HG03108 (cell line): ENCODE results near the gene GOLGA6D.
"Not testable (repeated sequence)": the region's sequence is repeated elsewhere in the genome, so short reads cannot be mapped to it uniquely, and the experiment has no call there.

Experiments
- ATAC-seq: cut with Tn5 transposase; IDR thresholded peaks from one replicate; pipeline ENCODE4 v1.9.1; 2021; ENCODE audit warnings: moderate library complexity; ENCODE audit not compliant: unreplicated experiment

The GOLGA6D gene

DNA sequence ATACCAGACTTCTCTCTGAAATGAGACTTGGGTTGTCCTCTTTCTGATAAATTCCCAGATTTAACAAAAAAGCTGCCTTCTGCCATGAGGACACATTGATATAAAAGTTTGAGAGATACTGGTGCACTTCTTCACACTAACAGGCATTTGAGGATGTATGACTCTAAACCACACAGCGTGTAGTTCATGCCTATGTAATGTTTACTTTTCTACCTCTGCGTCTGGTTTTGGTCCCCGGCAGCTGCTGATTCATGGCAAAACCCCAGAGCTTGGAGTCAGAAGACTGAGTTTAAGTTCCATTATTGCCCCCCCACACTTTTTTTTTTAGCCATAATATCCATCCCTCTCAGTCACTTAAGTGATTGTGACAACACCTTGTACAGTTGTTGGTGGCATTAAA is 1.5 kb downstream of the GOLGA6D start:
- not testable (repeated sequence) for ATAC-seq

DNA sequence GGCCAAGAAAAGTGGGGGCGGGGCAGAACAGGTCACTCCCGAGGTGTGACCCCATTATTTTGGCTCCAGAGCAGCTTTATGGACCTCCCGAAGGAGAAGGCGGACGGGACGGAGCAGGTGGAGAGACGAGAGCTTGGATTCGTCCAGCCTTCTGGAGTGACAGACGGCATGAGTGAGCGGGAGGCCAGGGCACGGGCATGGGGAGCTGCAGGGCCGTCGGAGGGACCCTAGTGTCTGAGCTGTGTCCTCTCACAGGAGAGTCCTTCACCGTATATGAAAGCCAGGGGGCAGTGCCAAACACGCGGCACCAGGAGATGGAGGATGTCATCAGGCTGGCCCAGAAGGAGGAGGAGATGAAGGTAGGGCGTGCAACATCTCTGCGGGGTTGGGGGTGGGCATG is 11.0 kb downstream of the GOLGA6D start:
- not testable (repeated sequence) for ATAC-seq

DNA sequence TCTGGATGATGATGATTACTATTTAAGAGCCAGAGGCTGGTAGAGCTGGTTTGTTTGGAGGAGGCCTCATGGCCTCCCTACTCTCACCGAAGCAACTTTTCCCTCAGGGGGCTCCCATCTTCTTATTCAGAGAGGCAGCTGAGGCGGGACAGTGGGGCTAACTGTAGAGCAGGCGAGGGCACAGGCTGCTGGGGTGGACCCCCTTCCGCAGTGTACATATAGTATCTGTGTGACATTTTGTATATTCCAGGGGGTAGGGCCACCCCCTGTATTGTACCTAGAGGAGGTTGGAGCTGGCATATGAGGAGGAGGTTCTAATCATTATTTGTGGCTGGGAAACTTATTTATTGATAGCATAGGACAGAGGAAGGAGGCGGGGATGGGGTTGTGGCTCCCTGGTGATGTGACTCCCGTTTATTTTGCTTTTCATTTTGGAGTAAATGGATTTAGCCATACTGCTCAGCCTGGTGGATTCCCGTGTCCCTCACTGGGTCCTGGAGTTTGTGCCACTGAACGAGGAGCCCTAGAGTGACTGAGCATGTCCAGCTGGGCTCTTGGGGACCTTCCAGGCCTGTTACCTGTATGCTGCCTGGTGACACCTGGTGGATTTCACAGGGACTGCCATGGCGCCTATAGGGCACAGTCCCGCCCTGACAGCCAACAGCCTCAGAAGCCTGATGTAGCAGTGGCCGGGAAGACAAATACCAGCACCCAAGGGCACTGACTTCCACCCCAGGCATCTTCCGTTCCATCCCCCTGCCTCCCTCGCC is 16.1 kb downstream of the GOLGA6D start:
- ATAC-seq, result not testable (repeated sequence)

DNA sequence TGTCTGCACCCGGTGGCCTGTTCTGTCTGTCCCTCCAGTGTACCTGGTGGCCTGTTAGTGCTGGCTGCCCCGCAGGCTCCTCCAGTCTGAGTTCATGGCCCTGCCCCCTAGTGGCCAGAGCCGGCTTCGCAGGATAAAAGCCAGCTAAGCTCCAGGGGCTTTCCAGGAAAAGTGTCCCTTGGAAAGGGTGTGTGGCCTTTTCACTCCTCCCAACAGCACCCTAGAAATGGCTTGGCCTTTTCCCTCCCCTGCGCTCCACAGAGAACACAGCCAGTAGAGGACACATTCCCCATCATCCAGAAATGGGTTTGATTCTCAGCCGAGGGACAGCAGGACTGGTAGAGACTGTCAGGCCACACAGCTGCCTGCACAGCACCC is 16.7 kb downstream of the GOLGA6D start:
- ATAC-seq, result not testable (repeated sequence)

DNA sequence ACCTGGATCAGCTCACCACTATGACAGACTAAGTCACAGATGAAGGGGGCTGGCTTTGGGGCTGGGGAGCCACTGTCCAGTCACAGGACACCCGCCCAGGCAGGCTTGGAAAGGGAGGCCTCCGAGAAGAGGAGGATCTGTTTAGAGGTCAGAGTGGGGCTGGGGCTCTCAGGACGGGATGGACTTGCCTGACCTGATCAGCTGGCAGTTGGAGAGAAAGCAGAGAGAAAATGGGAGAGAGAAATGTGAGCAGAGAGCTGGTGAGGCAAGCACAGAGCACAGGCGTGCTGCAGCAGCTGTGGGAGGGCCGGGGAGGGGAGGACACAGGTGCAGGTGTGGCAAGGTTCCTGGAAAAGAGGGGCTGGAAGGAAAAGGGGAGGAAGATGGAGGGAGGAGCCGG is 17.4 kb downstream of the GOLGA6D start:
- ATAC-seq, result not testable (repeated sequence)

DNA sequence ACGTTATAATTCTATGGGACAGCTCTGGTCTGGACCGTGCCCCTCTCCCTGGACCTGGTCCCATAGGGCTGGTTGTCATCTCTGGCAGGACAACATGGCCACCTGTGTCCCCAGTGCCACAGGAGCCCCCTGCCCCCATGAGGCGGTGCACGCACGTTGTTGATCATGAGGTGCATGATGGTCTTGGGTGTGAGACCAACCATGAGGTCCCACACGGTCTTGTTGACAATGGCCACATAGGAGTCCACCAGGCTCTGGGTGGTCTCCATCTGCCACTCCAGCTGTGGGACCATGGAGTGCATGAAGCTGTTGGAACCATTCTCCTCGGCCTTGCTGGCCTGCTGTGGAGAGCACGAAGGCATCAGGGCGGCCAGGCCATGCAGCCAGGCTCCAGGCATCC is 19.7 kb downstream of the GOLGA6D start:
- no peak for ATAC-seq

DNA sequence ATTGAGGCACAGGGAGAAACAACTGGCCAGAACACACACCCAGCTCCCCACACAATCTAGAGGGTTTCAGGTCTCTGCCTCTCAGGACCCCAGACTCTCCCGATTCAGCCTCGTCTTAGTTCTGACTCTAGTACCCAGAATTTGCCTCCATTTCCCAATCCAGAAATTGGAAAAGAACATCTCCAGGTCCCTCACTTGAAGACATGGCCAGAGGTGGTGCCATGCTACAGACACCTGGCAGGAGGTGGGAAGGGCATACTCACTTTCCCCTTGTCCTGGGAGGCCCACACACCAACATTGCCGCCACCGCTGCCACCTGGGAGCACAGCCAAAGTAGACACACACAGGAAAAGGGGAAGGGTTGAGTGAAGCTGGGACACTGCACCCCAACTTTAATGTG is 20.1 kb downstream of the GOLGA6D start:
- not testable (repeated sequence) for ATAC-seq

DNA sequence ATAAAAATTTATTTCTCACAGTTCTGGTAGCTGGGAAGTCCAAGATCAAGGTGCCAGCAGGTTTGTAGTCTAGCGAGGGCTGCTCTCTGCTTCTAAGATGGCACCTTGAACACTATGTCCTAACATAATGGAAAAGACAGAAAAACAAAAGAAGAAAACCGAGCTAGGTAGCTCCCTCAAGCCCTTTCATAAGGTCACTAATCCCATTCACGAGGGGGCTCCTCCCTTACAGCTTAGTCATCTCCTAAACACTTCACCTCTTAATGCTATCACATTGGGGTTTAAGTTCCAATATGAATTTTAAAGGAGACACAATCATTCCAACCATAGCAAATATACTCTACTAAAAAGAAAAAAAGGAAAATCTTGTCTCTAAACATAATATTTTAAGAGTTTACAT is 23.6 kb downstream of the GOLGA6D start:
- ATAC-seq, result no peak

DNA sequence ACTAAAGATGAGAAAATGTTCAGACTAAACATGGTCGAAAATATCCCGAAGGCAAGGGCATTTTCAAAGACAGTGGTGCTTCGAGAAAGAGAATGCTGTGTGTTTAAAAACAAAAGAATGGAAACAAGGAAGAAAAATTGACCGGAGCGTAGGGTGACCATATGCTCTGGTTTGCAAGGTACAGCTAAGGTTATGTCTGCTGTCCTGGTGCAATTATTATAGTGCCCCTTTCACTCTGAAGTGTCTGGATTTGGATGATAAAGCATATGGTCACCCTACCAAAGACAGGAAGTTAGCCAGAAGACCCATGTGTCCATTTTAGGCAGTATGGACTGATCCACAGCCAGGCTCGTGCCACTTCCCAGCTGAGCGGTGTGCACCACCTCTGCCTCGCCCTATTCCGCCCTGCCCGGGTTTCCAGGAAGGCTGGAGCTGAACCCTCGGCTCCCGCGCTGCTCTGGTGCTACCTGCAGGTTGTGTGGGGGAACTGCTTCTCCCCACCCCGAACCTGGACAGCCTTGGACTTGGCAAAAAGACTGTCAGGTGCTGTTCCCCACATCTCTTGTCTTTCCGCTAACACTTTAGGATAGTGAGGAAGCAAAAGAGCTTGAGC is 25.2 kb downstream of the GOLGA6D start:
- ATAC-seq, result no peak

DNA sequence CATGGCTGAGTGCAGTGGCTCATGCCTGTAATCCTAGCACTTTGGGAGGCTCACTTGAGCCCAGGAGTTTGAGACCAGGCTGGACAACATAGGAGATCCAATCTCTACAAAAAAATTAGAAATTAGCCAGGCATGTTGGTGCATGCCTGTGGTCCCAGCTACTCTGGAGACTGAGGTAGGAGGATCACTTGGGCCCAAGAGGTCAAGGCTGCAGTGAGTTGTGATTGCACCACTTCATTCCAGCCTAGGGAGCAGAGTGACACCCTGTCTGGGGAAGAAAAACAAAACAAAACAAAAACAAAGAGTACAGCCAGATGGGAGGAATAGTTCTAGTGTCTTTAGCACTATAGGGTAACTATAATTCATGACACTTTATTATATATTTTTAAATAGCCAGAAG is 27.1 kb downstream of the GOLGA6D start:
- no peak for ATAC-seq

DNA sequence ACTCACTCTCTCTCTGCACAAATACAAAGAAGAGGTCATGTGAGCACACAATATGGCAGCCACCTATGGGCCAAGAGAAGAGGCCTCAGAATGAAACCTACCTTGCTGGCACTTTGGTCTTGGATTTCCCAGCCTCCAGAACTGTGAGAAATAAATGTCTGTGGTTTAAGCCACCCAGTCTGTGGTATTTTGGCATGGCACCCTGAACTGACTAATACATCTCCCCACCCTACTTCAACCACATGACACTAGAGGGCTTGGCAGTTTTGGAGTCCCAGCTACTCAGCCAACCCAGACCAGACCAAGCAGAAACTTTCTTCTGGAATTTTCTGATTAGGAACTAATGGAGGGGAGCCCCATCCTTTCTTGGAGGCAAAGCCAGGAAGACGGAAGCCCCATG is 29.9 kb downstream of the GOLGA6D start:
- ATAC-seq, result not testable (repeated sequence)

DNA sequence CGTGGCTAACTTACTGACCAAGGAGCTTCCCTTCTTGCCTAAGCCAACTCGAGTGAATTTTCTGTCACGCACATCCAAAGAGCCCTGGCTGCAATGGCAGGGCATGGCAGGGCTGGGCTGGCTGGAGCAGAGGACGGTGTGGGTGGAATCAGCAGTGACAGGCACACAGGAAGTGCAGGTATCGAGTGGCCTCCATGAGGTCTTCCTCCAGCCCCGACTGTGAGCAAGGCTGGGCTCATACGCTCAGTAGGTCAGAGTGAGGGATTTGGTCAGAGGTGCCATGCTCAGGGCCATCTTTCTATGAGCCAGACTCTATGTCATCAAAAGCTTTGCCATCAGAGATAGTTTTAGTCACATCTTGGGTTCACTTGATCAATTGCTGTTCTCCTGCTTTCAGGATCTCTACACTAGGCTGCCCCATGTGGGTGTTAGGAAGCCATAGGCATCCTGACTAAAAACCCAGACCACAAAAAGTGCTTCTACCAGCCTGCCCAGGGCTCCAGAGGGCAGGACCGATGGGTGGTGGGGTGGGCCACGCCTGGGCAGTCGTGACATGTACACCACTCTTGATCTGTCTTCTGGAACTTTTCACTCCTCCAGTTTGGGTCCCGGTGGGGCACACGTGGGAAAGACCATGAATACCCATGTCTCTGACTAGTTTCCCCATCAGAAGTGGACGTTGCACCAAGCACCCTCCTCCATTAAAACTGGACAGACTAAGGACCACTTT is 30.6 kb downstream of the GOLGA6D start:
- ATAC-seq, result no peak

DNA sequence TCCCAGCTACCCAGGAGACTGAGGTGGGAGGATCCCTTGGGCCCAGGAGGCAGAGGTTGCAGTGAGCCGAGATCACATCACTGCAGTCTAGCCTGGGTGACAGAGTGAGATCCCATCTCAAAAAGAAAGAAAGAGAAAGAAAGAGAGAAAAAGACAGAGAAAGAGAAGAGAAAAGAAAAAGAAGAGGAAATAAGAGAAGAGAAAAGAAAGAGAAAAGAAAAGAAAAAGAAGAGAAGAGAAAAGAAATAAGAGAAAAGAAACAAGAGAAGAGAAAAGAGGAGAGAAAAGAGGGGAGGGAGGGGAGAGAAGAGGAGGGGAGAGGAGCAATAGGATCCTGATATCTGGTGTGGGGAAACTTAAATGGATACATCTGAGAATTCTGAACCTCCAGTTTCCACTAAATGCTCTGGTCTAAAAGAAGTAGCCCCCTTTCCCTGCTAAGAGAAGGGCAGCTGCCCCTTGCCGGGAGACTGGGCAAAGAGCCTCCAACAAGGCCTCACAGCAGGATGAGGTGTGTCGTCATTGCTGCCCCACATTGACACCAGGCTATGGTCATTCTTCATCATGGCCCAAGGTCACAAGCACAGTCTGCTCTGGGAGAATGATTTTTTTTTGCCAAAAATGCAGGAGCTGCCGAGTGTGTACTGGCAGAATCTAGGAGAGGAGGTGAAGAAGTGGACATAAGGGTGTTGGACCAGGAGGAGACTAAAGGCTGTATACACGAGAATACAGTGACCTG is 32.1 kb downstream of the GOLGA6D start:
- ATAC-seq, result no peak

DNA sequence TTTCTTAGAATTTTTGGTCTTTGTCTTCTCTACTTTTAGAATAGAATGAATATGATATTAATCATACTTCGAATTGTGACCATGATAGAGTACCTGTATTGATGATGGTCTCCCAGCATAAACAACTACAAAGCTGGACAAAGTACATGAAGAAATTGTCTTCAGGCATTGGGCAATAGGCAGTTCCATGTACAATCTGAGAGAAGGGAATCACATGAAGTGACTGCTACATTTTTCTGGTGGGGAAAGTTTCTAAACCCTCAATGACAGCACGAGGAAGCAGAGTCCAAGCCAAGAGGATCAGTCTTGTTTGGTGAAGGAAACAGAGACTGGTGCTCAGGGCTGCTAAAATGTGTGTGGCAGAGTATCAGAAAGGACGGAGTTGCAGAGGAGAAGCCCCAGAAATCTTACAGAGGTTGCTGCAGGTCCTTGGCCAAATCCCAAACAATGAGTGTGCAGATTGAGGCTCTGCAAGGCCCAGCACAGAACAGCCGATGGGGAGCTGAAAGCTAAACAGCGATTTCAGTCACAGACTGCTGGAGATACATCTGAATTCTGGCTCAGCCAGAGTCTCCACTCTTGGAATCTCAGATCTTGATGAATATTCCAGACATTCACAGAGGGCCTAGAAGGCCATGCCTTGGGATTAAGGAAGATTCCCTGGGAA is 36.7 kb downstream of the GOLGA6D start:
- ATAC-seq, result not testable (repeated sequence)

DNA sequence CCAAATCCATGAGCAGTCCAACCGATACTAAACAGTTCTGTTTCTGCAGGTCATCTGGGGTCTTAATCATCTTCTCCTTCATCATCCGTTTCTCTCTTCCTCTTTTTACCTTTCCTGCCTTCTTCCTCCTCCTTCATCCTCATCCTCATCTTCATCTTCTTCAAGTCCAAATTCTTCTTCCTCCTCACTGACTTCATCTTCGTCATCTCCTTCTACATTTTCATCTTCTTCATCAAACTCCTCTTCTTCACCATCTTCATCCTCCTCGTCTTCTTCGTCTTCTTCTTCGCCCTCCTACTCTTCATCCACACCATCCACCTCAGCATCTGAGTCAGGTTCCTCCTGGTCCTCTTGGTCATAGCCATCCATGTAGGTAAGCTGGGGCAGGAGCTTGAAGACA is 39.1 kb downstream of the GOLGA6D start:
- ATAC-seq, result no peak

DNA sequence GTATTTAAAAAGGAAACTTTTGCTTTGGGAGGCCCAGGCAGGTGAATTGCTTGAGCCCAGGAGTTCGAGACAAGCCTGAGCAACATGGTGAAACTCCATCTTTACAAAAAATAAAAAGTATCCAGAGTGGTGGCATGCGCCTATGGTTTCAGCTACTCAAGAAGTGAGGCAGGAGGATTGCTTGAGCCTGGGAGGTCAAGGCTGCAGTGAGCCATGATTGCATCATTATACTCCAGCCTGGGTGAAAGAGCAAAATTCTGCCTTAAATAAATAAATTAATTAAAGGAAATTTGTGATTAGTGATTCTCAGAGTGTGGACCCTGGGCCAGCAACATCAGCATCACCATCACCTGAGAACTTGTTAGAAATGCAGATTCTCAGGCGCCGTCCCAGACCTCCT is 43.3 kb downstream of the GOLGA6D start:
- ATAC-seq, result no peak

DNA sequence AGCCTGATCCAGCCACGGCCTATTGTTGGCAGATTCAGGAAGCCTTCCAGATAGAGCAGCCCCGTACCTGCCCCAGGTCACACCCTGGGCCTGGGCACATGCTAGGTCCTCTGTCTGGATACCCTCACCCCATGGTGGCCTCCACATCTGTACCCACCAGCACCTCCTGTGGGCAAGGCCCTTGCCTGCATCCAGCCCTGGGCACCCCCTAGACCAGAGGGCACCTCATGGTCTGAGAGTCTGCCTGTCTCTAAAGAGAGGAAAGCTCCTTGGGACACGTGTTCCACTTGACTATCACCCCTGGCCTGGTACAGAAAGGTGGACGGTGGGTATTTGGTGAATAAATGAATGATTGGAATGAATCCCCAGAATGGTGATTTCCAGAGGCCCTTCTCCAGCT is 44.4 kb downstream of the GOLGA6D start:
- no peak for ATAC-seq

DNA sequence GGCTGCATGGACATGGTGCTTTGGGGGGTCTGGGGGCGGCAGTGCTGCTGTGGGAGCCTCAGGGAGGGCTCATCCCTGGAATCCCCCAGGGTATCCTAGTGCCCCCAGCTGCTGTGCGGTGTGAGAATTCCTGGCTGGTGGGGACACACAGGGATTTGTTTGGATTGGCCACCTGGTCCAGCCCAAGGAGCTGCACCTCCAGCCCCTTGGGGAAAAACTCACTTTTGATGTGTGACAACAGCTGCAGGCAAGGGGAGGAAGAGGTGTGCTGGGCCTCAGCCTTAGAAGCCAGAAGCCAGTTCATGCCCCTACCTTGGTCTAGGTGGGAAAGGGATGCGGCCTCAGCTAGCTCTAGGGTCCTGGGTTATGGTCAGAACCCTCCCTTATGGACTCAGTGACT is 44.9 kb downstream of the GOLGA6D start:
- ATAC-seq, result no peak

DNA sequence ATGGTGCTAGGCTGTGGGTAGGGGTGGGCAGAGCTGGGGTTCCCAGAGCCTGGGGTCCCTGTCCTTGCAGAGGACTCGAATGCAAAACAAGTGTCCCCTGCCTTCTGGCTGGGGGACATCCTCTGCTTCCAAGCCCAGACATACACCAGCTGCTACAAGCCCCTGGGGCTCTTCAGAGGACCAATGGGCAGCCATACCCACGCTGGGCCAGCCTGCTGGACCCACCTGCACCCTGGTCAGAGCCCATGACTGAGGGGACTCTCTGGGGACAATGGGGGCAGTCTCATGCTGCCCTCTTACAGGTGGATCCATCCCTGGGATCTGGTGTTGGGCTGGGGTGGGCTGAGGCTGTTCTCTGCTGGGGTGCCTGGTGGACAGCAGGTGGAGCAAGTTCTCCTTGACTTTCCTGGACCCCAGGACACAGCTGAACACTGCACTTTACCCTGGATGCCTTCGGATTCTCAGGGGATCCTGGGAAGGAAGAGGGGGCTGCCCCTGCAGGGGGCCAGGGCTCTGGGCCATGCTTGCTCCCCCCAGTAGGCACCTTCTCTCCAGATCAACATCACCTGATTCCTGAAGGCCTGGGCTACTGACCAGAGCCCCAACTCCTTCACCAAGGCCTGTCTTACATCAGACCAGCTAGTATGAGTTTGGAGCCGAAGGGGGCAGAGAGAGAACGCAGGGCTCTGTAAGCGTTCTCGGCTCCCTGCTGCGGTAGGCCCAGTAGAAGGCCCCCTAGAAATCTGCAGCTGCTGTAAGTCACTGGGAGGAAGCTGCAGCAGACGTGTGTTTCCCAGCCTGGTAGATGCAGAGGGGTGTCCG is 46.1 kb downstream of the GOLGA6D start:
- ATAC-seq, result no peak

DNA sequence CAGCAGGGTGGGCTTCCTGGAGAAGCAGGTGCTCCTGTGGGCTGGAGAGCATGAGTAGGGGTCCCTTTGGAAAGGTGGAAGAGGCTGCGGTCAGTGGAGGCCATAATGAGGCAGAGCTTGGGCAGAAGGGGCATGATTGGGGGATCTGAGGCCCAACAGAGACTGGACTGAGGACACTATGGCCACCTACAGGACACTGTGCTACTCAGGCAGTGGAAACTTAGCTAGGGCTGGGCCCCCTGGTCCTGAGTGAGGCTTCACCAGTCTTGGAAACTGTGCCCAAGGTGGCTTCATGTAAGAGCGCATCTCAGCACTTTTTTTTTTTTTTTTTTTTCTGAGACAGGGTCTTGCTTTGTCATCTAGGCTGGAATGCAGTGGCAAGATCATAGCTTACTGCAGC is 46.9 kb downstream of the GOLGA6D start:
- no peak for ATAC-seq
